Loucy (cell line): ENCODE data around the gene UBASH3A.
A peak's percentile ranks its signal among the peaks of the same experiment; 100 is the strongest.

Source experiments
- H2AFZ ChIP-seq: fragments of 200-600 bp; sonication (generic); 2 replicates; pipeline ENCODE4 v1.6.0; 2016; ENCODE audit warnings: antibody characterized with exemption, mild to moderate bottlenecking, low read length, moderate library complexity
- H3F3A ChIP-seq: fragments of 200-600 bp; 2 replicates; pipeline ENCODE4 v1.6.0; 2016; ENCODE audit warnings: antibody characterized with exemption, low read depth, mild to moderate bottlenecking
- H3K27me3 ChIP-seq: fragments of 200-600 bp; sonication (generic); 2 replicates; pipeline ENCODE4 v1.6.1; 2014; ENCODE audit warnings: low read length, mild to moderate bottlenecking; ENCODE audit not compliant: insufficient read depth, poor library complexity, severe bottlenecking
- H3K36me3 ChIP-seq: fragments of 200-600 bp; sonication (generic); 2 replicates; pipeline ENCODE4 v1.6.1; 2016; ENCODE audit warnings: low read length; ENCODE audit not compliant: insufficient read depth
- H3K4me1 ChIP-seq: fragments of 200-600 bp; sonication (generic); 2 replicates; pipeline ENCODE4 v1.5.1; 2014; ENCODE audit warnings: low read length, mild to moderate bottlenecking; ENCODE audit not compliant: insufficient read depth, poor library complexity, severe bottlenecking
- H3K4me2 ChIP-seq: fragments of 200-600 bp; sonication (generic); 2 replicates; pipeline ENCODE4 v1.6.0; 2014; ENCODE audit warnings: antibody characterized with exemption, low read length, low read depth, mild to moderate bottlenecking; ENCODE audit not compliant: poor library complexity, severe bottlenecking
- H3K4me3 ChIP-seq: fragments of 200-600 bp; sonication (generic); 2 replicates; pipeline ENCODE4 v1.5.1; 2014; ENCODE audit warnings: low read length, mild to moderate bottlenecking, mixed read lengths; ENCODE audit not compliant: poor library complexity, severe bottlenecking
- H3K79me2 ChIP-seq: fragments of 200-600 bp; sonication (generic); 2 replicates; pipeline ENCODE4 v1.6.1; 2014; ENCODE audit warnings: low read length; ENCODE audit not compliant: insufficient read depth
- H3K9ac ChIP-seq: fragments of 200-600 bp; sonication (generic); 2 replicates; pipeline ENCODE4 v1.6.0; 2014; ENCODE audit warnings: mild to moderate bottlenecking, low read depth, low read length, moderate library complexity; ENCODE audit not compliant: poor library complexity, severe bottlenecking
- H3K9me2 ChIP-seq: fragments of 200-600 bp; sonication (generic); replicated peaks from 2 replicates; pipeline ENCODE4 v1.6.1; 2016; ENCODE audit warnings: low read depth, low read length, mixed read lengths
- H3K9me3 ChIP-seq: fragments of 200-600 bp; sonication (generic); 2 replicates; pipeline ENCODE4 v1.6.1; 2014; ENCODE audit warnings: mild to moderate bottlenecking, antibody characterized with exemption, low read length, low read depth; ENCODE audit not compliant: insufficient read depth
- H4K20me1 ChIP-seq: fragments of 200-600 bp; sonication (generic); 2 replicates; pipeline ENCODE4 v1.6.0; 2014; ENCODE audit warnings: antibody characterized with exemption, low read length, mild to moderate bottlenecking; ENCODE audit not compliant: insufficient read depth, poor library complexity, severe bottlenecking
- CTCF ChIP-seq: fragments of 200-600 bp; sonication (generic); conservative IDR thresholded peaks from 2 replicates; pipeline ENCODE4 v1.5.1; 2014; ENCODE audit warnings: mild to moderate bottlenecking, antibody characterized with exemption, low read length
- EZH2phosphoT487 ChIP-seq: fragments of 200-600 bp; IDR thresholded peaks from 2 replicates; pipeline ENCODE4 v1.6.1; 2018; ENCODE audit warnings: antibody characterized with exemption, mild to moderate bottlenecking, moderate library complexity, borderline replicate concordance

The UBASH3A gene

DNA sequence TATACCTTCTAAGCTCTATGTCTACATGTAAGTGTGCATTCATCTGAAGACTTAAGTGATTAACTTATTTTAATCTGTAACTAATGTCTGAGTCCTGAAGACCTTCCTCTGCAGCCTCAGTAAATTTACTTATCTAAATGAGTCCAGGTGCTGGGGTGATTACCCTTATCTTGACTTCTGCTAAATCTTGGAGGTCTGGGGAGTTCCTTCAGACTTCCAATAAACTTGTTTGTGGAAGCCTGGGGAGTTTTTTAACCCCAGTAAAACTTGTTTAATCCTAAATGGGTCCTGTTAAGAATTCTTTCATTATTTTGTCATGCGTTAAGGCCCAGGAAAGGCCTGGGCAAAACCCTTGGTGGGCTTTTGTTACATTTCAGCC is 55.4 kb downstream of the UBASH3A start:
- H4K20me1 ChIP-seq, result no peaks in the 10 kb centered on the region
- H3K79me2 ChIP-seq, result peaks cover 6% of the 10 kb centered on the region; the same call in 1 of the 2 replicates
- H3K9me3 ChIP-seq, result no peaks in the 10 kb centered on the region; the same call in 1 of the 2 replicates
- TF ChIP-seq EZH2phosphoT487 (no peak), CTCF (no peak)
- H3K9me2 ChIP-seq, result no peaks in the 10 kb centered on the region
- H3F3A ChIP-seq, result no peaks in the 10 kb centered on the region
- no peaks in the 10 kb centered on the region for H3K36me3 ChIP-seq
- no peak overlapping the region for H3K4me3 ChIP-seq
- peaks cover 84% of the 10 kb centered on the region for H3K4me1 ChIP-seq
- H3K27me3 ChIP-seq, result no peaks in the 10 kb centered on the region
- H2AFZ ChIP-seq, result no peak overlapping the region
- H3K9ac ChIP-seq, result no peak overlapping the region
- H3K4me2 ChIP-seq, result no peak overlapping the region

DNA sequence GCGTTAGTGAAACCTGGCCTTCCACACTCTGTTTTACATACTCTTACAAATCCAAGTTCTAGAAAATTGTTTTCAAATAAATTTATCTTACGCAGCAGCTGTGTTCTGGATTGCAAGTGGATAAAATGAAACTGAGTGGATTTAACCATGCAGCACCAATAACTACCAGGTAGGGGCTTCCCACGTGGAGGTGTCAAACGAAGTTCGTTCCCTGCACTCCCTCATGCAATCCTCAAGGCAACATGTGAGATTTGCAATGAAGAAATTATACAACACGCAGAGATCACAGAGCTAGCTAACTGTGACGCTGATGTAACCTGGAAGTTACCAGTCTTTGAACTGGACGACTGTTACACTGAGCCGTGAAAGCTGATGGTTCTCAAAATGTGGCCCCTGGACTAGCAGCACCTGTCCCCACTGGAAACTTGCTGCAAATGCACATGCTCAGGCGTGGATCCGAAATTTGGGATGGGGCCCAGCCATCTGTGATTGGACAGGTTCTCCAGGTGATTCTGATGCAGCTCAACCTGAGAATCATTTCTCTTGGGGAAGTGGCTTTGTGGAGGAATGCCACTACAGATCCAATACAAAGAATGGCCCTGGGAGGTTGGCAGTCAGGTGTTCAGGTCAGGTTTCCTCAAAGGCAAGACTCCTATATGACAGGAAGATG is 56.0 kb downstream of the UBASH3A start:
- H2AFZ ChIP-seq, result no peak overlapping the region
- H3K79me2 ChIP-seq, result no peaks in the 10 kb centered on the region
- peaks cover 5% of the 10 kb centered on the region; the same call in 1 of the 2 replicates for H3F3A ChIP-seq
- H3K36me3 ChIP-seq, result no peaks in the 10 kb centered on the region
- no peaks in the 10 kb centered on the region for H3K9me2 ChIP-seq
- H3K4me1 ChIP-seq, result peaks cover 84% of the 10 kb centered on the region
- no peak for TF ChIP-seq EZH2phosphoT487
- TF ChIP-seq CTCF, result no peak
- no peaks in the 10 kb centered on the region for H3K27me3 ChIP-seq
- H3K4me3 ChIP-seq, result no peak overlapping the region
- peak overlapping the region; percentile 83 for H3K9ac ChIP-seq
- no peaks in the 10 kb centered on the region; the same call in 1 of the 2 replicates for H3K9me3 ChIP-seq
- H3K4me2 ChIP-seq, result peak overlapping the region; percentile 86
- H4K20me1 ChIP-seq, result no peaks in the 10 kb centered on the region

GRCh38 chr21:42460391-42461184 is 56.9 kb downstream of the UBASH3A start:
- no peaks in the 10 kb centered on the region for H3K79me2 ChIP-seq
- H3K9me3 ChIP-seq, result no peaks in the 10 kb centered on the region; the same call in 1 of the 2 replicates
- no peak for TF ChIP-seq CTCF
- TF ChIP-seq EZH2phosphoT487, result no peak
- peaks cover 9% of the 10 kb centered on the region; the same call in 1 of the 2 replicates for H3F3A ChIP-seq
- H3K9ac ChIP-seq, result peak overlapping the region; percentile 83
- H3K27me3 ChIP-seq, result no peaks in the 10 kb centered on the region
- H3K4me1 ChIP-seq, result peaks cover 84% of the 10 kb centered on the region
- no peaks in the 10 kb centered on the region for H4K20me1 ChIP-seq
- no peaks in the 10 kb centered on the region for H3K9me2 ChIP-seq
- peak overlapping the region; percentile 43 for H3K4me3 ChIP-seq
- H2AFZ ChIP-seq, result no peak overlapping the region
- H3K4me2 ChIP-seq, result peak overlapping the region; percentile 86
- H3K36me3 ChIP-seq, result no peaks in the 10 kb centered on the region
